ENCODE data around the gene RAPGEF3. TPM values are rescaled to one million over a fixed set of nuclear protein-coding genes. Genes with fewer than 3 reads are reported as not detected.

Gene RAPGEF3
- total and polyA plus RNA-seq, 2 experiments from 2014 or later = 2.1 to 2.6 TPM

- Histone ChIP-seq H3K36me3 (replicated peaks; ENCODE audit: insufficient read depth, low read depth) (no peaks in the 10 kb centered on the region), H3K27ac (no peak overlapping the region), H3K27me3 (no peaks in the 10 kb centered on the region), H3K4me2 (no peak overlapping the region), H3K9me3 (ENCODE audit: low read depth) (no peaks in the 10 kb centered on the region), H3K9me2 (replicated peaks; ENCODE audit: insufficient read depth) (no peaks in the 10 kb centered on the region), H2AFZ (no peak overlapping the region), H3K4me3 (no peak overlapping the region), H4K20me1 (ENCODE audit: insufficient read depth, poor library complexity, severe bottlenecking) (peaks cover 9% of the 10 kb centered on the region), H3K4me1 (ENCODE audit: insufficient read depth) (no peaks in the 10 kb centered on the region), H3K79me2 (peaks cover 3% of the 10 kb centered on the region)
- no peak for DNase-seq (ENCODE audit: low spot score)
- TF ChIP-seq CTCF (IDR thresholded peaks at IDR 0.05; ENCODE audit: poor library complexity) (no peak), EZH2phosphoT487 (IDR thresholded peaks at IDR 0.05; ENCODE audit: low read depth, severe bottlenecking, unreplicated experiment) (no peak)
- 97% methylated on average over 7 of the region's 9 CpGs for WGBS (ENCODE audit: low lambda C conversion rate, missing lambda C conversion rate)
Observed at GRCh38 chr12:47794679-47795078, 36.0 kb upstream of the RAPGEF3 start.

DNA sequence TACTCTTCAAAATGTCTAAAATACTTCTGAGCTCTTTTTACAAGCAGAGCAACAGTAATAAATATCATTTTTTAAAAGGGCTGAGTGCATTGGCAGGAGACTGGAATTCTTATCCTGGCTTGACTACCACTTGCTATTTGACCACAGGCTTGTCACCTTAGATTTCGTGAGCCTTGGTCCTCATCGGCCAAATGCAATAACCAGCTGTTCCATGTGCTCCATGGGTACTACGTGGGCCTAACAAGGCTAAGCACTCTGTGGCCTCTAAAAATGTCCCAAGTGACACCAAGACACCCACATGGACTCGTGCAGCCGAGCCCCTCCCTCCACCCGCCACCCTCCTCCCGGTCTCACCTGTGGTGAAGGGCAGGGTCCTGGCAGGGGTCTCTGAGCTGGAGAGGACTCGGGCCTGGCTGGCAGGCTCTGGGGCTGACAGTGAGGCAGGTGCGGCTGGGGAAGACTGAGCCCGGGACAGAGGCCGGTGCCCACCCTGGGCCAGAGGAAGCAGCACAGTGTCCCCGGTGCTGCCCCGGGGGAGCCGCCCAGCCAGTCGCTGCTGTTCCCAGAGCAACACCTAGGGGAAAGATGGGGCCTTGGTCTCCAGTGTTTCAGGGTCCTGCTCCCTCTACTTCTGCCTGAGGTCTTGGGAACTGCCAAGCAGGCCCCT lies 34.5 kb upstream of the RAPGEF3 start:
- TF ChIP-seq EZH2phosphoT487 (IDR thresholded peaks at IDR 0.05; ENCODE audit: low read depth, severe bottlenecking, unreplicated experiment) (no peak), EZH2 (IDR thresholded peaks at IDR 0.05; ENCODE audit: borderline replicate concordance) (no peak), CTCF (IDR thresholded peaks at IDR 0.05; ENCODE audit: poor library complexity) (no peak)
- no peaks in the 10 kb centered on the region for H3K79me2 ChIP-seq

DNA sequence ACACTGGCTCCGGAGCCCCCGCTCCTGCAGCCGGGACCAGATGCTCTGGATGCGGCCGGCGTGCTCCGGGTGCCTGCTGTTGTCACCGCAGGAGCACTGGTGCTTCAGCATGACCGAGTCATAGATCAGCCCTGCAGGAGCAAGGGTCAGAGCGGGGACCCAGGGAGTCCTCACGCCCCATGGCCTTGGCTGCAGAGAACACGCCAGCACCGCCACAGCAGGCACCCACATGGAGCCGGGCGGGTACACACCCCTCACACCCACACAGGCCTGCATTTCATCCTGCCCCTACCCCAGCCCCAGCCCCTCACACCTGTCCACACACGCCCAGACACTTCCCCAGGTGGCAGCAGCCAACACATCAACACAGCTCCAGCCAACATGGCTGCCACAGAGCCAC lies 33.2 kb upstream of the RAPGEF3 start:
- Histone ChIP-seq H3K4me2 (no peak overlapping the region), H3K9me3 (ENCODE audit: low read depth) (no peaks in the 10 kb centered on the region), H3K79me2 (no peaks in the 10 kb centered on the region), H3K36me3 (replicated peaks; ENCODE audit: insufficient read depth, low read depth) (no peaks in the 10 kb centered on the region), H3K4me1 (ENCODE audit: insufficient read depth) (no peaks in the 10 kb centered on the region), H3K4me3 (no peak overlapping the region), H3K9me2 (replicated peaks; ENCODE audit: insufficient read depth) (no peaks in the 10 kb centered on the region), H4K20me1 (ENCODE audit: insufficient read depth, poor library complexity, severe bottlenecking) (no peaks in the 10 kb centered on the region), H3K27me3 (no peaks in the 10 kb centered on the region), H3K27ac (no peak overlapping the region), H2AFZ (no peak overlapping the region)
- WGBS (ENCODE audit: low lambda C conversion rate, missing lambda C conversion rate) = 100% methylated on average over 13 of the region's 16 CpGs
- no peak for DNase-seq (ENCODE audit: low spot score)
- TF ChIP-seq EZH2 (IDR thresholded peaks at IDR 0.05; ENCODE audit: borderline replicate concordance) = no peak
- TF ChIP-seq CTCF (IDR thresholded peaks at IDR 0.05; ENCODE audit: poor library complexity) = no peak
- TF ChIP-seq EZH2phosphoT487 (IDR thresholded peaks at IDR 0.05; ENCODE audit: low read depth, severe bottlenecking, unreplicated experiment) = no peak

More for the DNA sequence above, 34.5 kb upstream of the RAPGEF3 start:
- no peak overlapping the region for H3K27ac ChIP-seq
- no peaks in the 10 kb centered on the region for H3K9me2 ChIP-seq (replicated peaks; ENCODE audit: insufficient read depth)
- DNase-seq (ENCODE audit: low spot score) = no peak
- no peaks in the 10 kb centered on the region for H3K4me1 ChIP-seq (ENCODE audit: insufficient read depth)
- no peaks in the 10 kb centered on the region for H3K36me3 ChIP-seq (replicated peaks; ENCODE audit: insufficient read depth, low read depth)
- no peaks in the 10 kb centered on the region for H4K20me1 ChIP-seq (ENCODE audit: insufficient read depth, poor library complexity, severe bottlenecking)
- 92% methylated on average over 15 of the region's 15 CpGs for WGBS (ENCODE audit: low lambda C conversion rate, missing lambda C conversion rate)
- H3K4me2 ChIP-seq = no peak overlapping the region
- H2AFZ ChIP-seq = no peak overlapping the region
- no peaks in the 10 kb centered on the region for H3K9me3 ChIP-seq (ENCODE audit: low read depth)
- H3K4me3 ChIP-seq = no peak overlapping the region
- no peaks in the 10 kb centered on the region for H3K27me3 ChIP-seq
